Measurements from ENCODE around the gene OR9Q1. TPM values are rescaled to one million over a fixed set of nuclear protein-coding genes. Genes with fewer than 3 reads are reported as not detected.

Gene OR9Q1
- total RNA-seq, 2 experiments from 2014 or later = not detected

GRCh38 chr11:58068655-58069054, 45.0 kb downstream of the OR9Q1 start:
- POLR2A ChIA-PET = no interaction called here
- no peak overlapping the region for H3K27ac Mint-ChIP-seq
- no peak for DNase-seq
- H3K27me3 Mint-ChIP-seq = no peaks in the 10 kb centered on the region
- ATAC-seq = no peak
- CTCF ChIA-PET = no interaction called here
- no peak overlapping the region for H3K4me3 Mint-ChIP-seq
- no peaks in the 10 kb centered on the region for H3K9me3 Mint-ChIP-seq (ENCODE audit: low read depth)
- no peaks in the 10 kb centered on the region for H3K36me3 Mint-ChIP-seq (ENCODE audit: low read depth)
- no peaks in the 10 kb centered on the region for H3K4me1 Mint-ChIP-seq
- intact Hi-C loops (cut with DNase I, micrococcal nuclease) = no loop called here

- ChIA-PET CTCF (no interaction called here), POLR2A (no interaction called here)
- H3K27me3 Mint-ChIP-seq = no peaks in the 10 kb centered on the region
- H3K9me3 Mint-ChIP-seq (ENCODE audit: low read depth) = no peaks in the 10 kb centered on the region
- no peaks in the 10 kb centered on the region for H3K36me3 Mint-ChIP-seq (ENCODE audit: low read depth)
- no peaks in the 10 kb centered on the region for H3K4me1 Mint-ChIP-seq
- no peak overlapping the region for H3K4me3 Mint-ChIP-seq
- intact Hi-C loops (cut with DNase I, micrococcal nuclease) = loop anchor here in 1 of 2 experiments (10.0 kb wide), 1 partner anchor 444 kb away; no protein-coding TSS in a partner anchor
- no peak overlapping the region for H3K27ac Mint-ChIP-seq
- ATAC-seq (no peak), DNase-seq (no peak)
Observed at GRCh38 chr11:58070585-58070984, 46.9 kb downstream of the OR9Q1 start.

- ATAC-seq (no peak), DNase-seq (no peak)
- POLR2A ChIA-PET = interaction anchor here (0.6 kb wide), 1 partner anchor 218 kb away, joined by 3 read pairs; no protein-coding TSS in a partner anchor
- Mint-ChIP-seq H3K27me3 (peaks cover 5% of the 10 kb centered on the region), H3K9me3 (ENCODE audit: low read depth) (no peaks in the 10 kb centered on the region), H3K27ac (no peak overlapping the region), H3K4me3 (no peak overlapping the region), H3K4me1 (no peaks in the 10 kb centered on the region), H3K36me3 (ENCODE audit: low read depth) (no peaks in the 10 kb centered on the region)
- intact Hi-C loops (cut with DNase I, micrococcal nuclease) = loop anchor here in 1 of 2 experiments (10.0 kb wide), 1 partner anchor 439 kb away; no protein-coding TSS in a partner anchor
- CTCF ChIA-PET = no interaction called here
Observed at GRCh38 chr11:58075781-58076180, 52.1 kb downstream of the OR9Q1 start.

- peaks cover 3% of the 10 kb centered on the region for H3K9me3 Mint-ChIP-seq (ENCODE audit: low read depth)
- POLR2A ChIA-PET = no interaction called here
- H3K36me3 Mint-ChIP-seq (ENCODE audit: low read depth) = no peaks in the 10 kb centered on the region
- H3K4me1 Mint-ChIP-seq = no peaks in the 10 kb centered on the region
- CTCF ChIA-PET = no interaction called here
- ATAC-seq = no peak
- no peak overlapping the region for H3K27ac Mint-ChIP-seq
- intact Hi-C loops (cut with DNase I, micrococcal nuclease) = loop anchor here in 1 of 2 experiments (10.0 kb wide), 1 partner anchor 52 kb away; the partner anchor contains the start of gene OR6Q1
- no peak overlapping the region for H3K4me3 Mint-ChIP-seq
- peaks cover 11% of the 10 kb centered on the region for H3K27me3 Mint-ChIP-seq
- DNase-seq = no peak
Observed at GRCh38 chr11:58086528-58086927, 62.8 kb downstream of the OR9Q1 start.

GRCh38 chr11:58097437-58097836, 73.8 kb downstream of the OR9Q1 start:
- no peak overlapping the region for H3K27ac Mint-ChIP-seq
- ChIA-PET CTCF (interaction anchor here (0.7 kb wide), 1 partner anchor 824 kb away, joined by 3 read pairs; no protein-coding TSS in a partner anchor), POLR2A (no interaction called here)
- DNase-seq = no peak
- peaks cover 12% of the 10 kb centered on the region for H3K27me3 Mint-ChIP-seq
- no peaks in the 10 kb centered on the region for H3K4me1 Mint-ChIP-seq
- ATAC-seq = no peak
- peaks cover 4% of the 10 kb centered on the region for H3K9me3 Mint-ChIP-seq (ENCODE audit: low read depth)
- intact Hi-C loops (cut with DNase I, micrococcal nuclease) = no loop called here
- no peaks in the 10 kb centered on the region for H3K36me3 Mint-ChIP-seq (ENCODE audit: low read depth)
- no peak overlapping the region for H3K4me3 Mint-ChIP-seq

- Mint-ChIP-seq H3K4me1 (no peaks in the 10 kb centered on the region), H3K27me3 (peaks cover 13% of the 10 kb centered on the region), H3K36me3 (ENCODE audit: low read depth) (no peaks in the 10 kb centered on the region), H3K4me3 (no peak overlapping the region), H3K27ac (no peak overlapping the region), H3K9me3 (ENCODE audit: low read depth) (no peaks in the 10 kb centered on the region)
- ChIA-PET CTCF (no interaction called here), POLR2A (no interaction called here)
- ATAC-seq = no peak
- no peak for DNase-seq
- intact Hi-C loops (cut with DNase I, micrococcal nuclease) = no loop called here
Observed at GRCh38 chr11:58121096-58121495, 97.4 kb downstream of the OR9Q1 start.

- ATAC-seq = no peak
- H3K27me3 Mint-ChIP-seq = peaks cover 9% of the 10 kb centered on the region
- no peaks in the 10 kb centered on the region for H3K36me3 Mint-ChIP-seq (ENCODE audit: low read depth)
- no peaks in the 10 kb centered on the region for H3K4me1 Mint-ChIP-seq
- no peaks in the 10 kb centered on the region for H3K9me3 Mint-ChIP-seq (ENCODE audit: low read depth)
- H3K4me3 Mint-ChIP-seq = no peak within 1 kb of the TSS
- ChIA-PET CTCF (no interaction called here), POLR2A (no interaction called here)
- intact Hi-C loops (cut with DNase I, micrococcal nuclease) = no loop called here
- no peak within 1 kb of the TSS for H3K27ac Mint-ChIP-seq
- no peak for DNase-seq
Observed at GRCh38 chr11:58125469-58125868, 101.8 kb downstream of the OR9Q1 start, which contains the start of gene OR9I1. Gene OR9I1, minus strand, starts transcription at chr11:58125530. Its CDS starts 6,086 bp downstream, at chr11:58119444.

GRCh38 chr11:58127350-58127749, 103.7 kb downstream of the OR9Q1 start:
- CTCF ChIA-PET = interaction anchor here (0.7 kb wide), 1 partner anchor 559 kb away, joined by 3 read pairs; no protein-coding TSS in a partner anchor
- no peak for ATAC-seq
- Mint-ChIP-seq H3K4me1 (no peaks in the 10 kb centered on the region), H3K9me3 (ENCODE audit: low read depth) (no peaks in the 10 kb centered on the region), H3K27ac (no peak overlapping the region), H3K27me3 (peaks cover 6% of the 10 kb centered on the region), H3K36me3 (ENCODE audit: low read depth) (no peaks in the 10 kb centered on the region), H3K4me3 (no peak overlapping the region)
- DNase-seq = no peak
- POLR2A ChIA-PET = no interaction called here
- intact Hi-C loops (cut with DNase I, micrococcal nuclease) = no loop called here

- POLR2A ChIA-PET = no interaction called here
- ATAC-seq (no peak), DNase-seq (no peak)
- Mint-ChIP-seq H3K4me1 (no peaks in the 10 kb centered on the region), H3K4me3 (no peak overlapping the region), H3K36me3 (ENCODE audit: low read depth) (no peaks in the 10 kb centered on the region), H3K9me3 (ENCODE audit: low read depth) (no peaks in the 10 kb centered on the region), H3K27ac (no peak overlapping the region), H3K27me3 (peaks cover 7% of the 10 kb centered on the region)
- CTCF ChIA-PET = no interaction called here
- intact Hi-C loops (cut with DNase I, micrococcal nuclease) = no loop called here
Observed at GRCh38 chr11:58133309-58134076, 109.8 kb downstream of the OR9Q1 start.

- ChIA-PET POLR2A (no interaction called here), CTCF (no interaction called here)
- H3K27me3 Mint-ChIP-seq = peaks cover 9% of the 10 kb centered on the region
- DNase-seq = no peak
- H3K4me1 Mint-ChIP-seq = no peaks in the 10 kb centered on the region
- intact Hi-C loops (cut with DNase I, micrococcal nuclease) = no loop called here
- no peaks in the 10 kb centered on the region for H3K9me3 Mint-ChIP-seq (ENCODE audit: low read depth)
- H3K4me3 Mint-ChIP-seq = no peak overlapping the region
- H3K36me3 Mint-ChIP-seq (ENCODE audit: low read depth) = no peaks in the 10 kb centered on the region
- H3K27ac Mint-ChIP-seq = no peak overlapping the region
- no peak for ATAC-seq
Observed at GRCh38 chr11:58134151-58134550, 110.5 kb downstream of the OR9Q1 start.

- CTCF ChIA-PET = no interaction called here
- no peak overlapping the region for H3K27ac Mint-ChIP-seq
- no peaks in the 10 kb centered on the region for H3K4me1 Mint-ChIP-seq
- peaks cover 9% of the 10 kb centered on the region for H3K27me3 Mint-ChIP-seq
- intact Hi-C loops (cut with DNase I, micrococcal nuclease) = no loop called here
- POLR2A ChIA-PET = no interaction called here
- no peaks in the 10 kb centered on the region for H3K9me3 Mint-ChIP-seq (ENCODE audit: low read depth)
- no peak overlapping the region for H3K4me3 Mint-ChIP-seq
- H3K36me3 Mint-ChIP-seq (ENCODE audit: low read depth) = no peaks in the 10 kb centered on the region
- ATAC-seq (no peak), DNase-seq (no peak)
Observed at GRCh38 chr11:58135171-58135570, 111.5 kb downstream of the OR9Q1 start.

- POLR2A ChIA-PET = no interaction called here
- intact Hi-C loops (cut with DNase I, micrococcal nuclease) = no loop called here
Observed at GRCh38 chr11:58142761-58143160, 119.1 kb downstream of the OR9Q1 start.

More at GRCh38 chr11:58142761-58143160, 119.1 kb downstream of the OR9Q1 start:
- Mint-ChIP-seq H3K4me3 (no peak overlapping the region), H3K27me3 (peaks cover 17% of the 10 kb centered on the region), H3K27ac (no peak overlapping the region), H3K36me3 (ENCODE audit: low read depth) (no peaks in the 10 kb centered on the region), H3K4me1 (no peaks in the 10 kb centered on the region), H3K9me3 (ENCODE audit: low read depth) (no peaks in the 10 kb centered on the region)
- DNase-seq = no peak
- CTCF ChIA-PET = no interaction called here
- no peak for ATAC-seq

All from activated CD4-positive, alpha-beta T cell treated with anti-CD3 and anti-CD28 coated beads for 36 hours (primary cell).